WTC11 (cell line): ENCODE results near the gene STK32B.

Experiments
- ATF3 ChIP-seq: sonication (generic); formaldehyde crosslinking; conservative IDR thresholded peaks from 2 replicates; pipeline ENCODE4 v1.8.1; 2022; ENCODE audit warnings: mild to moderate bottlenecking, missing genetic modification reagents
- CBFB ChIP-seq: sonication (generic); formaldehyde crosslinking; IDR thresholded peaks from 2 replicates; pipeline ENCODE4 v1.8.1; 2022; ENCODE audit warnings: mild to moderate bottlenecking, low read depth, missing genetic modification reagents
- CTCF ChIP-seq: fragments of 200-600 bp; IDR thresholded peaks from 2 replicates; pipeline ENCODE4 v1.8.0; 2022; ENCODE audit warnings: antibody characterized with exemption
- E2F1 ChIP-seq: sonication (generic); formaldehyde crosslinking; IDR thresholded peaks from 2 replicates; pipeline ENCODE4 v1.8.0; 2022; ENCODE audit warnings: mild to moderate bottlenecking, missing genetic modification reagents
- E2F5 ChIP-seq: sonication (generic); formaldehyde crosslinking; IDR thresholded peaks from 2 replicates; pipeline ENCODE4 v1.8.1; 2022; ENCODE audit warnings: mild to moderate bottlenecking, moderate library complexity, missing genetic modification reagents
- IRF1 ChIP-seq: sonication (generic); formaldehyde crosslinking; IDR thresholded peaks from 2 replicates; pipeline ENCODE4 v1.8.0; 2023; ENCODE audit warnings: missing genetic modification reagents
- MAX ChIP-seq: sonication (generic); formaldehyde crosslinking; IDR thresholded peaks from 2 replicates; pipeline ENCODE4 v1.8.0; 2022; ENCODE audit warnings: mild to moderate bottlenecking, missing genetic modification reagents
- PRRX2 ChIP-seq: fragments of 250-450 bp; sonication (Bioruptor Pico); IDR thresholded peaks from 2 replicates; pipeline ENCODE4 v1.8.0; 2021; ENCODE audit warnings: mild to moderate bottlenecking
- SP1 ChIP-seq: sonication (generic); formaldehyde crosslinking; conservative IDR thresholded peaks from 2 replicates; pipeline ENCODE4 v1.8.1; 2022; ENCODE audit warnings: missing genetic modification reagents
- TEAD4 ChIP-seq: sonication (generic); formaldehyde crosslinking; IDR thresholded peaks from 2 replicates; pipeline ENCODE4 v1.8.0; 2022; ENCODE audit warnings: mild to moderate bottlenecking, missing genetic modification reagents
- USF2 ChIP-seq: sonication (generic); formaldehyde crosslinking; IDR thresholded peaks from 2 replicates; pipeline ENCODE4 v1.8.1; 2023; ENCODE audit warnings: mild to moderate bottlenecking, missing genetic modification reagents, moderate library complexity
- ZNF416 ChIP-seq: fragments of 250-450 bp; sonication (Bioruptor Pico); IDR thresholded peaks from 2 replicates; pipeline ENCODE4 v1.9.0; 2021; ENCODE audit warnings: mild to moderate bottlenecking, inconsistent platforms
- TF ChIP-seq, protein P1 (sequence below): sonication (generic); formaldehyde crosslinking; IDR thresholded peaks from 2 replicates; pipeline ENCODE4 v1.8.1; 2022; ENCODE audit warnings: mild to moderate bottlenecking, missing genetic modification reagents, moderate library complexity, borderline replicate concordance
- TF ChIP-seq, protein P2 (sequence below): sonication (generic); formaldehyde crosslinking; IDR thresholded peaks from 2 replicates; pipeline ENCODE4 v1.8.1; 2022; ENCODE audit warnings: low read depth, mild to moderate bottlenecking, moderate library complexity, missing genetic modification reagents, borderline replicate concordance

- TF ChIP-seq CTCF (no peak), MAX (no peak), IRF1 (CRISPR knock-in tag) (no peak), USF2 (CRISPR knock-in tag) (no peak), SP1 (CRISPR knock-in tag) (no peak), E2F5 (CRISPR knock-in tag) (no peak), TEAD4 (CRISPR knock-in tag) (no peak), PRRX2 (CRISPR knock-in tag) (no peak), CBFB (no peak), ZNF416 (CRISPR knock-in tag) (no peak), ATF3 (CRISPR knock-in tag) (no peak), E2F1 (CRISPR knock-in tag) (no peak)
- TF ChIP-seq, protein P1, sequence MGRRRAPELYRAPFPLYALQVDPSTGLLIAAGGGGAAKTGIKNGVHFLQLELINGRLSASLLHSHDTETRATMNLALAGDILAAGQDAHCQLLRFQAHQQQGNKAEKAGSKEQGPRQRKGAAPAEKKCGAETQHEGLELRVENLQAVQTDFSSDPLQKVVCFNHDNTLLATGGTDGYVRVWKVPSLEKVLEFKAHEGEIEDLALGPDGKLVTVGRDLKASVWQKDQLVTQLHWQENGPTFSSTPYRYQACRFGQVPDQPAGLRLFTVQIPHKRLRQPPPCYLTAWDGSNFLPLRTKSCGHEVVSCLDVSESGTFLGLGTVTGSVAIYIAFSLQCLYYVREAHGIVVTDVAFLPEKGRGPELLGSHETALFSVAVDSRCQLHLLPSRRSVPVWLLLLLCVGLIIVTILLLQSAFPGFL (CRISPR knock-in tag) = no peak
- TF ChIP-seq, protein P2, sequence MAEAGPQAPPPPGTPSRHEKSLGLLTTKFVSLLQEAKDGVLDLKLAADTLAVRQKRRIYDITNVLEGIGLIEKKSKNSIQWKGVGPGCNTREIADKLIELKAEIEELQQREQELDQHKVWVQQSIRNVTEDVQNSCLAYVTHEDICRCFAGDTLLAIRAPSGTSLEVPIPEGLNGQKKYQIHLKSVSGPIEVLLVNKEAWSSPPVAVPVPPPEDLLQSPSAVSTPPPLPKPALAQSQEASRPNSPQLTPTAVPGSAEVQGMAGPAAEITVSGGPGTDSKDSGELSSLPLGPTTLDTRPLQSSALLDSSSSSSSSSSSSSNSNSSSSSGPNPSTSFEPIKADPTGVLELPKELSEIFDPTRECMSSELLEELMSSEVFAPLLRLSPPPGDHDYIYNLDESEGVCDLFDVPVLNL (CRISPR knock-in tag) = no peak
Measured at GRCh38 chr4:5357870-5358269, 306.6 kb downstream of the STK32B start.
